Thyroid gland (tissue), 4 donors: ENCODE data around the gene ASAP2.

Experiments used
- CTCF ChIP-seq, 6 experiments: fragments of 200-600 bp in 3 of 6; fragments of 450-650 bp in 3 of 6; sonication (generic) in 3 of 6; IDR thresholded peaks; one replicate each; pipeline ENCODE4 v1.5.1; 2016 to 2019; ENCODE audit warnings: antibody characterized with exemption in 6 of 6, mild to moderate bottlenecking in 2 of 6, inconsistent platforms in 1 of 6, moderate library complexity in 1 of 6
- POLR2A ChIP-seq, 2 donors: fragments of 450-650 bp; IDR thresholded peaks; one replicate each; pipeline ENCODE4 v1.6.1; 2017; ENCODE audit warnings: antibody characterized with exemption in 2 of 2, mild to moderate bottlenecking in 2 of 2, moderate library complexity in 1 of 2

GRCh38 chr2:9204939-9205338 lies 1.7 kb upstream of the ASAP2 start:
- no peak for TF ChIP-seq CTCF (IDR thresholded peaks at IDR 0.05)
- TF ChIP-seq POLR2A (IDR thresholded peaks at IDR 0.05): no peak
